Sciatic nerve (tissue), 2 donors: ENCODE results near the gene NSRP1. TPM values are rescaled to one million over a fixed set of nuclear protein-coding genes. Genes with fewer than 3 reads are reported as not detected.

ENCODE experiments used
- ATAC-seq: fragments of 200-7000 bp; cut with Tn5 transposase; one replicate; pipeline ENCODE4 v1.9.1; 2020; ENCODE audit warnings: mild to moderate bottlenecking, moderate library complexity
- DNase-seq: peaks from one replicate; pipeline ENCODE4 v3.0.0-alpha.2; 2020; ENCODE audit warnings: low spot score
- intact Hi-C: fragments of 100-400 bp; cut with DNase I; formaldehyde crosslinking; loops from one replicate; pipeline ENCODE4 v1.14.2; 2022
- microRNA-seq: library from miRNA; unstranded; fragments of <30 nt; microRNA quantifications from one replicate; pipeline ENCODE4 v1.2.0, GENCODE V29; 2020
- total RNA-seq: library from RNA; stranded (reverse); fragmentation: NEBNext Ultra II Directional; extraction: Animal tissue kit (Norgen Biotek cat#: 25700); gene quantifications from one replicate; pipeline ENCODE4 v1.2.1, GENCODE V29; 2021
- donor health status: DM: no; HTN: no; CAD: no.
- donor health status: DM: no; HTN: no; CAD: no.

Gene NSRP1
- total RNA-seq, 1 donor from 2014 or later = 53.4 TPM

- DNase-seq (no peak), ATAC-seq (no peak)
- intact Hi-C loops = no loop called here
Observed at GRCh38 chr17:30234296-30234695, 117.7 kb downstream of the NSRP1 start.

- ATAC-seq (no peak), DNase-seq (no peak)
- intact Hi-C loops = no loop called here
Observed at GRCh38 chr17:30234964-30235363, 118.3 kb downstream of the NSRP1 start.

GRCh38 chr17:30235386-30236296 lies 119.0 kb downstream of the NSRP1 start, which contains the start of gene SLC6A4:
Gene SLC6A4 (minus strand): TSS chr17:30235697. CDS start chr17:30221958, 13,739 bp downstream.
- no peak for DNase-seq
- ATAC-seq = no peak
- intact Hi-C loops = no loop called here

Small RNAs within 50 kb of the gene (microRNA-seq; reads per million reads assigned to microRNA genes)
- not detected for gene MIR423

Other genes with a start within 250 kb of the NSRP1 start
- 45.1 TPM for gene SSH2, start 186.6 kb upstream of the NSRP1 start, total RNA-seq
- 0.45 TPM for gene EFCAB5, start 175.2 kb upstream of the NSRP1 start, total RNA-seq
- 3.0 TPM for gene SLC6A4, start 118.9 kb downstream of the NSRP1 start, total RNA-seq
- gene BLMH, start 175.1 kb downstream of the NSRP1 start, total RNA-seq = 31.3 TPM
- gene TMIGD1, start 217.2 kb downstream of the NSRP1 start, total RNA-seq = not detected